Keratinocyte (primary cell): ENCODE results near the gene SLC35F2. TPM values are rescaled to one million over a fixed set of nuclear protein-coding genes. Genes with fewer than 3 reads are reported as not detected.

Experiments
- DNase-seq: peaks from one replicate; pipeline ENCODE4 v3.0.0-alpha.2; 2011; ENCODE audit warnings: low read depth, missing footprints, low spot score
- FAIRE-seq: peaks from 2 replicates; lab custom pipeline; 2011; peaks lifted over from hg19 to GRCh38; lab: Jason Lieb, UNC
- H2AFZ ChIP-seq: 2 replicates; pipeline ENCODE4 v1.6.0; 2012; ENCODE audit warnings: low read length, control low read depth, inconsistent platforms; ENCODE audit not compliant: control insufficient read depth
- H3K27ac ChIP-seq: 2 replicates; pipeline ENCODE4 v1.5.1; 2011; ENCODE audit warnings: low read length; ENCODE audit not compliant: control insufficient read depth, insufficient read depth
- H3K27me3 ChIP-seq: 3 replicates; pipeline ENCODE4 v1.6.0; 2011; ENCODE audit warnings: low read length; ENCODE audit not compliant: control insufficient read depth, insufficient read depth; ENCODE audit errors: extremely low read depth
- H3K36me3 ChIP-seq, 2 experiments: 2 replicates in 1 of 2; 3 replicates in 1 of 2; pipeline ENCODE4 v1.5.1; 2011; ENCODE audit warnings: low read length in 2 of 2, mild to moderate bottlenecking in 1 of 2; ENCODE audit not compliant: control insufficient read depth in 2 of 2, insufficient read depth in 2 of 2; ENCODE audit errors: extremely low read depth in 1 of 2
- H3K4me1 ChIP-seq: 3 replicates; pipeline ENCODE4 v1.5.1; 2011; ENCODE audit warnings: low read length; ENCODE audit not compliant: control insufficient read depth, insufficient read depth; ENCODE audit errors: extremely low read depth
- H3K4me2 ChIP-seq: 3 replicates; pipeline ENCODE4 v1.6.0; 2011; ENCODE audit warnings: low read depth, low read length; ENCODE audit not compliant: control insufficient read depth, insufficient read depth; ENCODE audit errors: extremely low read depth
- H3K4me3 ChIP-seq, 3 experiments: fragments of 200-600 bp in 1 of 3; sonication (generic) in 1 of 3; 2 replicates in 2 of 3; 3 replicates in 1 of 3; pipeline ENCODE4 v1.5.1; 2011 to 2016; ENCODE audit warnings: low read length in 3 of 3, mild to moderate bottlenecking in 3 of 3, control low read depth in 2 of 3, inconsistent platforms in 1 of 3, low read depth in 1 of 3, mixed read lengths in 1 of 3, mixed run types in 1 of 3, moderate library complexity in 1 of 3; ENCODE audit not compliant: control insufficient read depth in 2 of 3, insufficient read depth in 2 of 3; ENCODE audit errors: extremely low read depth in 1 of 3
- H3K79me2 ChIP-seq: 2 replicates; pipeline ENCODE4 v1.6.0; 2012; ENCODE audit warnings: low read length; ENCODE audit not compliant: control insufficient read depth, insufficient read depth
- H3K9ac ChIP-seq: 3 replicates; pipeline ENCODE4 v1.6.0; 2011; ENCODE audit warnings: low read length; ENCODE audit not compliant: control insufficient read depth, insufficient read depth; ENCODE audit errors: extremely low read depth
- H3K9me1 ChIP-seq: 3 replicates; pipeline ENCODE4 v1.6.0; 2011; ENCODE audit warnings: low read length; ENCODE audit not compliant: control insufficient read depth, insufficient read depth; ENCODE audit errors: extremely low read depth
- H3K9me3 ChIP-seq: 2 replicates; pipeline ENCODE4 v1.5.1; 2012; ENCODE audit warnings: low read depth, low read length; ENCODE audit not compliant: control insufficient read depth
- H4K20me1 ChIP-seq: 3 replicates; pipeline ENCODE4 v1.6.0; 2011; ENCODE audit warnings: low read length; ENCODE audit not compliant: control insufficient read depth, insufficient read depth; ENCODE audit errors: extremely low read depth
- CTCF ChIP-seq, 3 experiments: IDR thresholded peaks in 1 of 3; conservative IDR thresholded peaks in 1 of 3; optimal IDR thresholded peaks in 1 of 3; 2 replicates in 2 of 3; 3 replicates in 1 of 3; pipeline versions ENCODE3 to v1.5.1; 2011; ENCODE audit warnings: low read length in 3 of 3, mild to moderate bottlenecking in 3 of 3, moderate library complexity in 2 of 3, control low read depth in 1 of 3, inconsistent platforms in 1 of 3; ENCODE audit not compliant: insufficient read depth in 2 of 3; ENCODE audit errors: extremely low read depth in 1 of 3
- EZH2 ChIP-seq: IDR thresholded peaks from one replicate; pipeline ENCODE4 v1.6.1; 2012; ENCODE audit warnings: inconsistent platforms, mild to moderate bottlenecking, low read length, moderate library complexity
- dilution Hi-C: fragments of 300-500 bp; cut with MboI; formaldehyde crosslinking; loops from one replicate; pipeline ENCODE4 v1.7.0; 2020; ENCODE audit warnings: low sequenced_read_pairs; ENCODE audit not compliant: extremely low pct_ligation_motif_present
- polyA plus RNA-seq, 5 experiments: library from polyadenylated mRNA; depleted of rRNA in 3 of 5; stranded (reverse) in 3 of 5; stranded (forward) in 1 of 5; unstranded in 1 of 5; fragments of >200 nt; gene quantifications; 1 replicate in 1 of 5; 2 replicates in 3 of 5; 3 replicates in 1 of 5; pipeline versions ENCODE4 v1.2.1 to v1.2.3, GENCODE V29; 2011 to 2012; ENCODE audit warnings: missing spikeins in 2 of 5, low read depth in 1 of 5, low replicate concordance in 1 of 5

The SLC35F2 gene
- polyA plus RNA-seq, 1 donor (not counting 4 experiments of a cell fraction or from before 2014, with no cell fraction given), result 47.2 TPM

GRCh38 chr11:107744736-107745135 lies 113.9 kb downstream of the SLC35F2 start:
- no peaks in the 10 kb centered on the region for H4K20me1 ChIP-seq
- H2AFZ ChIP-seq, result no peak overlapping the region
- no peak overlapping the region for H3K4me3 ChIP-seq
- H3K4me1 ChIP-seq, result no peaks in the 10 kb centered on the region
- no peaks in the 10 kb centered on the region for H3K9me3 ChIP-seq
- DNase-seq (no peak), FAIRE-seq (no peak)
- no peak overlapping the region for H3K27ac ChIP-seq
- no peaks in the 10 kb centered on the region for H3K36me3 ChIP-seq
- H3K4me2 ChIP-seq, result no peak overlapping the region
- dilution Hi-C loops, result no loop called here
- no peak for TF ChIP-seq CTCF (optimal IDR thresholded peaks at IDR 0.05 in 1 of 3, IDR thresholded peaks at IDR 0.05 in 1 of 3, conservative IDR thresholded peaks at IDR 0.05 in 1 of 3; ENCODE audit: extremely low read depth in 1 of 3, insufficient read depth in 2 of 3, low read length in 3 of 3)
- TF ChIP-seq EZH2, result no peak
- no peaks in the 10 kb centered on the region for H3K27me3 ChIP-seq
- H3K9me1 ChIP-seq, result no peaks in the 10 kb centered on the region
- no peak overlapping the region for H3K9ac ChIP-seq
- H3K79me2 ChIP-seq, result no peaks in the 10 kb centered on the region

- FAIRE-seq, result no peak
- no peak overlapping the region for H3K27ac ChIP-seq
- no peak overlapping the region for H3K9ac ChIP-seq
- H3K9me1 ChIP-seq, result no peaks in the 10 kb centered on the region
- no peaks in the 10 kb centered on the region for H4K20me1 ChIP-seq
- TF ChIP-seq CTCF (optimal IDR thresholded peaks at IDR 0.05 in 1 of 3, IDR thresholded peaks at IDR 0.05 in 1 of 3, conservative IDR thresholded peaks at IDR 0.05 in 1 of 3; ENCODE audit: extremely low read depth in 1 of 3, insufficient read depth in 2 of 3, low read length in 3 of 3) (no peak), EZH2 (no peak)
- H2AFZ ChIP-seq, result no peak overlapping the region
- H3K4me2 ChIP-seq, result no peak overlapping the region
- no peak for DNase-seq
- H3K4me1 ChIP-seq, result no peaks in the 10 kb centered on the region
- H3K79me2 ChIP-seq, result no peaks in the 10 kb centered on the region
- no peaks in the 10 kb centered on the region for H3K27me3 ChIP-seq
- H3K4me3 ChIP-seq, result no peak overlapping the region
- H3K9me3 ChIP-seq, result no peaks in the 10 kb centered on the region
- no peaks in the 10 kb centered on the region for H3K36me3 ChIP-seq
- dilution Hi-C loops, result no loop called here
Measured at GRCh38 chr11:107743191-107743590, 115.4 kb downstream of the SLC35F2 start.
